Epidermal melanocyte (primary cell): ENCODE results near the gene PEX10.
"Not testable (repeated sequence)": the region's sequence is repeated elsewhere in the genome, so short reads cannot be mapped to it uniquely, and the experiment has no call there.

Source experiments
- DNase-seq: peaks from one replicate; pipeline ENCODE4 v3.0.0; 2011; ENCODE audit warnings: low spot score; ENCODE audit not compliant: insufficient read length

Gene PEX10

GRCh38 chr1:2412395-2412772, at the start of gene PEX10:
Gene PEX10, minus strand, starts transcription at chr1:2412564. Its CDS starts 62 bp downstream, at chr1:2412502.
- peak; percentile 91 for DNase-seq

DNA sequence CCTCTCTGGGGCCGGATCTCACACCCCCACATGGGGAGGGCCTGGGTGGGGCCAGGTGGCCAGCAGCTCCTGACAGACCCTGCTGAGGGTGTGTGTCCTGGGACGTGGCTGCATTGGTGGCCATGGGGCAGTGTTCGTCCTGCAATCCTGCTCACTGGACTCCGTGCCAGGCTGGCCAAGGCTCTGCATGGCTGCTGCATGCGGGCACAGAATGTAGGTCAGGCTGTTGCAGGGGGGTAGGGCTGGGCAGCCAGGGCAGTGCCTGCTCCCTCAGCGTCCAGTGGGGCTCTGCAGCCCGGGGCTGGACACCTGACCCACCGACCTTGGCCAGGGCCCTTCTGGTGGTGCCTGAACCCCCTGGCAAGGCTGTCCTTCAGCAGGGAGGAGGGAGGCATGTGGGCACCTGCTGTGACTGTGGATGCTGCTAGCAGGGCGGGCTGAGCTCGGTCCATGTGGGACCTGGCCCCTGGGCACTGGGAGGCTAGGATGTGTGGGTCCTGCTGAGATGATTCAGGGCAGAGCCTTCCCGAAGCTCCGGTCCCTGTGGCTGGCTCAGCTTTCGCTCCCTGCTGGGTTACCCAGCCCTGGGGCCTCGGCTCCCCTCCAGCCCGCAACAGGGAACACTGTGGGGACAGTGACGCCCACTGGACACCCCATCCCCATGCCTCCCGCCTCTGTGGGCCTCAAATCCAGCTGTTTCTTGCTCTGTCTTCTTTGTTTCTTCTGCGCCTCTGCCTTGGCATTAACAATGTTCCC, 48.8 kb upstream of the PEX10 start:
- DNase-seq, result no peak

DNA sequence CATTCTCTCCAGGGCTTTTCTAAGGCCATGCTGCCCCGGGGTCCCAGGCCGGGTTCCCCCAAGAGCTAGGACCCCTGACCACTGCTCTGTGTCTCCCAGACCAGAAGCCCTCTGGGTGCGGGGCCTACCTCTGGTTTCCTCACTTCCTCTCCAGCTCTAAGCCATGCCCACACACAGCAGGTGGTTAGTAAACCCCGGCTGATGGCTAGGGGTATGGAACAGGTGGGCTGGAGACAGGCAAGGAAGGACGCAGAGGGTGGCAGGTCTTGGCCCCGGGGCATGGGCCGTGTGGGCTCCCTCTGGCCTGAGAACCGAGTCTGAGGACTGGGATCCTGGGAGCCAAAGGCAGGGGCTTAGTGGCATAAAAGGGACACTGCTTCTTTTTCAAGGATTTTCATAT, 47.8 kb upstream of the PEX10 start:
- no peak for DNase-seq

GRCh38 chr1:2459757-2460156, 47.4 kb upstream of the PEX10 start:
- no peak for DNase-seq

- not testable (repeated sequence) for DNase-seq
These were observed 46.9 kb upstream of the PEX10 start for GRCh38 chr1:2459102-2459753.

DNA sequence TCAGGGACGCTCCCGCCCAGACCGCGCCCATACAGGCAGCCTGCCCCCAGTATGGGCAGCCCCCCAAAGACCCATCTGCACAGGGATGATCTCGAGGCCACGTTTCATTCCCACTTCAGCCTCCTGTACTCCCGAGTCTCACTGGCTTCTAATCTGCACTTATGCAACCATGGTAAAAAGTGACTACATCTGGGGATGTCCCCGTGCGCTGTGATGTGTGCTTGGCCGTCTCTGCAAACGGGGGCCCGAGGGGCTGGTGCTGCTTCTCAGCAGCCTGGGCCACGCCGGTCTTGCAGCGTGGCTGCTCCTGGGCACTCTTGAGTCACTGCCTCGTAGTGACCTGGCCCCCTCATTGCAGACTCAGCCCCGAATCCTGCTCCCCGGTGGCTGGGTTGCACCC, 46.3 kb upstream of the PEX10 start:
- no peak for DNase-seq

DNA sequence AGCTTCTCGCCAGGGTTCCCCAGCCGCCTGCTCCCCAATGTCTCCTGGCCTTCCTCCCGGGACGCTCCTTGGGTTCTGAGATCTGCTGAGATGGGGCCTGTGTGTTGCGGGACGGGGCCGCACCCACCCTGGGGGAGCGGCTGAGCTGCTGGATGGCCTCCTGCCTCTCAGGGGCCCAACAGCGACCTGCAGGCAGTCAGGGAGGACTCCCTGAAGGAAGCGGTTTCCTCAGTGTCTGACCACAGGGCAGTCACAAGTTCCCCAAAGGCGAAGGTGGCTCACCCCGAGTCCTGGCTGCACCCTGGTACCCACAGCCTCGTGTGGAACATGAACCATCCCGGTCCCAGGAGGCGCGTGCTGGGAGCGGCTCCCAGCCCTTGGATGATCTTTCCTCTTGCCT, 45.1 kb upstream of the PEX10 start:
- DNase-seq, result no peak

DNA sequence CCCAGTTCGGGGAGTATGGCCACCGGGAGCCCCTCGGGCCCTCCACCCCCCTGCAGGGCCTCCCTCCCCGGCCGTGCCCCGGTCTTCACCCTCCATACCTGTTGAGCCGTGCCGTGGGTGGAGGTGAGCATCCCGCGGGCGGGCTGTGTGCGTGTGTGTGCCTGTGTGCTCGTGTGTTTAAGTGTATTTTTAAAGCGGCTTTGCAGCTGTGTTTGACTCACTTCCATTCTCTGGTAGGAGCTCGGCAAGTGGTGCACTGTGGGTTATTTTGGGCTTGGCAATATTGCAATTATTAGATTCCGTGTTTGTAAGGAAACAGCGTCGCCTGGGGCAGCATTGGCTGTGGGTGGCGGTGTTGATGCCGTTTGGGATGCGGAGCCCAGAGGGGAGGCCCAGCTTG, 43.4 kb upstream of the PEX10 start:
- DNase-seq, result no peak

GRCh38 chr1:2454227-2454626, 41.9 kb upstream of the PEX10 start:
- no peak for DNase-seq

DNA sequence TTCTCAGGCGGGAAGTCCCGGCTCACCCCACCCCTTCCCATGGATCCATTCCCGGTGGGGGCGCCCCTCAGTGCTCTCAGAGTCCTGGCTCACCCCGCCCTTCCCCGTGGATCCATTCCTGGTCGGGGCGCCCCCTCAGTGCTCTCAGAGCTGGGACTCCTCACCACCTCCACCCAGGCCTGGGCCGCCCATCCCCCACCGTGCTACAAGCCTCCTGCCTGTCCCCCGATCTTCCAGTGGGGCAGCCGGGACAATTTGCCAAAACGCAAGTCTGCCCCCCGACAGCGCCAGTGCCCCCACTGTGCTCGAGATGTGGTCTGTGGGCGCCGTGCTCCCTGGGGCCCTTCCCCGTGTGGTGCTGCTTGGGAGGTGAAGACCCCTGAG, 40.6 kb upstream of the PEX10 start:
- DNase-seq, result no peak

DNA sequence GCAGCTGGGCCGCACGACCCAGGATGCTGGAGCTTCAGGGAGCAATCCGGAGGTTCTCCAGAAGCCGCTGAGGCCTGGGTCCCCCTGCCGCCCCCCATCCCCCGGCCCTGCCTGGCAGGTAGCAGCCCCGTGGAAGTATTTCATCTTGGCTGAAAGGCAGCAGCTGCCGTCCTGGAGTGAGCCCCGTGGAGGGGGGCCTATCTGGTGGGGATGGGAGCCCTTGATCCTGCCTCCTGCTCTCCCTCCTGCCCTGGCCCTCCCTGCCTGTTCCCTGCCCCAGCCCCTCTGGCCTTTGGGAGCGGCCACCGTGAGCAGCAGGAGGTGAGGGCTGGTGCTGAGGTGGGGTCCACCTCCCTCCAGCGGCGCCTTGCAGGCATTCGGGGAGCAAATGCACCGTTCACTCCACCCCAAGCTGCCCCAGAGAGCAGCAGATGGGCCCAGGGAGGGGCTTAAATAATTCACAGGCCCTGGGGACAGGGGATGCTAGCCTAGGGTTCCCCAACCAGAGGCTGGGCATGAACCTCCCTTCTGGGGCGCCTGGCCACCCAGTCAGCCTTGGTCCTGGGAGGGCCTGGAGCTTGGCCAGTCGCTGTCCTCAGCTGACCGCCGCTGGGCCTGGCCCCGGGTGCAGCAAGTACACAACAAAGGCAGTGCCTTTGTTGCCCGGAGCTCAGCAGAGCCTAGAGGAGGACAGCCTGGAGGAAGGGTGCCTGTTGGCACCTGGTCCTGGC, 40.0 kb upstream of the PEX10 start:
- DNase-seq, result no peak

DNA sequence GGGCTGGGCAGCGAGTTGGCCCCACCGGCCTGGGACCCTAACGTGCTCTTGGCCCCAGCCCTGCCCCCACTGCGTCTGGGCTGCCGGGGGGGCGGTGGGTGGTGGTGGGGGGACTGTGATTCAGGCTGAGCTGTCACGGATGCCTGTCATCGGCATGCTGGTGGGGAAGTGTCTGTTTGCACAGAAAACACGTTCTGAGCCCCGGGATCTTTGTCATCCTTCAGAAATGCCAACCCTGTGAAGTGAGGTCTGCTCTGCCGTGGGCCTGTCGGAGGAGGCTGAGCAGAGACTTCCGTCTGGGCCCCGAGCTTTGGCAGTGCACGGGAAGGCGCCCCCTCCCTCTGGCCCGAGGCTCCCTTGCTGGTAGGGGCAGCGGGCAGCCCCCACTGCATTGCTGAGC, 39.4 kb upstream of the PEX10 start:
- DNase-seq, result peak; percentile 70

- DNase-seq, result no peak
These were observed 37.5 kb upstream of the PEX10 start for GRCh38 chr1:2449636-2450454.

GRCh38 chr1:2448098-2448445, 35.7 kb upstream of the PEX10 start:
- no peak for DNase-seq

DNA sequence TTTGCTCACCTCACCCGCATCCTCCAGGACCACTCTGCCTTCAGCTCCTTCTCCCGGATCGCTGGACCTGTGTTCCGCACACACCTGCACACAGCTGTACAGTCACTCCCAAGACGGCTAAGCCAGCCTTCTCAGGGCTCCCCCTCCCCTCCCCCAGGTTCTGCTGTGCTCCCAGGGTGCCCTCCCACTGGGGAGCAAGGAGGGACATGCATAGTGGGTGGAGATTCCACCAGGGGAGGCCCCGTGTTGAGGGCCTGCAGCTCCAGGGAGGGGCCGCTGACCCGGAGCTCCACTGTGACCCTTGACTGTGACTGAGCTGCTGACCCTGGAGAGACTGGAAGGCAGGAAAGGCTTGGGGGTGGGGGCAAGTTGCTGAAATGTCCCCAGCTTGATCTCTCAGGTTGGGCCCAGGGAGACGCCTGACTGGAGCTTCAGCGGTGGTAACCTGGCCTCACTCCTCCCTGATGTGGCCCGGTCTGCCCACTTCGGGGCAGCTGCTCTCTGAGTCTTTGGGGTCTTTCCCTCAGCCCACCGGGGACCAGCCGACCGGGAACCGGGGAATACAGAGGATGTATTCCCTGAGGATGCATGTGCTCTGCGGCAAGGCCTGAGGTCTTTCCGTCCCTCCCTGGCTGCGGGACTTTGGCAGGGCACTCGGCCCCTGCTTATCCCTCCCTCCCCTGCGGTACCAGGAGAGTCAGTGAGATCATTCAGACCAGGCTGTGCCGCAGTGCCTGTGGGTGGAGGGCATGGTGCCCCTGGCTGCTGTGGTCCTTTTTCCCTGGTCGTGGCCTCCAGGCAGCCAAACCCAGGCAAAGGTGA, 35.1 kb upstream of the PEX10 start:
- DNase-seq, result no peak

- no peak for DNase-seq
These were observed 34.5 kb upstream of the PEX10 start for GRCh38 chr1:2446861-2447260.

DNA sequence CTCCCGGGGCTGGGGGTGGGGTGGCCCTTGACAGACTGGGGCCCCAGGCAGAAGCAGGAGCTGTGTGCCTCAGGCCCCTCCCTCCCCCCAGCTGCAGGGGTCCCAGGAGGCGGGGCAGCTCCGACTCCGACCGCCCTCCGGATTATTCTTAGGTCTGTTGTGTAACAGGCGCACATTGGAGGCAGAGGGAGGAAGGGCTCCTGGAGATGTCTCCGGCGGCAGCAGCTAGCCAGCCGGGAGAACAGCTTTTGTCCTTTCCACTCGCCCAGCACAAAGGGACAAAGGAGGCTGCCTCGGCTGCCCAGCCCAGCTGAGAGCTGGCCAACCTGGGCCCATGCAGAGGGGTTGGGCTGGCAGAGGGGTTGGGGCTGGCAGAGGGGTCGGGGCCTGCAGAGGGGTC, 34.0 kb upstream of the PEX10 start:
- DNase-seq, result no peak

- DNase-seq, result no peak
These were observed 33.5 kb upstream of the PEX10 start for GRCh38 chr1:2445823-2446215.

DNA sequence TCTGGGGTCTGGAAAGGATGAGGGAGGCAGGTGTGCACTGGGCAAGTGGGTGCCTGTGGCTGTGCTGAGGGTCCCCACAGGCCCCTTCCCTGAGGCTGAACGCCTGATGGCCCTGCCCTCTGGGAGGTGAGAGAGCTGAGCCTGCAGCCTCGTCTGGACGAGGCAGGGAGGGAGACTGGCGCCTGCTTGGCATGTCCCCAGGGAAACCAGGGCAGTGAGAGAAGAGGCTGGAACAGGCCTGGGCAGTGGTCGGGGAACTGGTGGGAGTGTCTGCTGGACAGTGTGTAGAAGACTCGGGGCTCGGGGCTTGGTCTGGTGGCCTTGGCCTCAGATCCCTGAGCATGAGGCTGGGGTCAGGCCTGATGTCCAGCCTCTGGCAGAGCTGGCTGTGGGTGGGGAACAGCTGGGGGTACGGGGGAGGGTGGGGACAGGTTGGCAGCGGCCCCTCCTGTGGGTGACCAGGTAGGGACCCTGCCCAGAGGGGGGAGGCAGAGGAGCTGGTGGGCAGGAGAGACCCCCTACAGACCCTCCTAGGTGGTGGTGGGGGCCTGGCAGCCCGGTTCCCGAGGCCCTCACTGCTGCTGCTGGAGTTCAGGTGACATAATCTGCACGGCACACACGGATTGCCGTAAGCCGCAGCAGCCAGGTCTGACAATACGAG, 32.9 kb upstream of the PEX10 start:
- no peak for DNase-seq

DNA sequence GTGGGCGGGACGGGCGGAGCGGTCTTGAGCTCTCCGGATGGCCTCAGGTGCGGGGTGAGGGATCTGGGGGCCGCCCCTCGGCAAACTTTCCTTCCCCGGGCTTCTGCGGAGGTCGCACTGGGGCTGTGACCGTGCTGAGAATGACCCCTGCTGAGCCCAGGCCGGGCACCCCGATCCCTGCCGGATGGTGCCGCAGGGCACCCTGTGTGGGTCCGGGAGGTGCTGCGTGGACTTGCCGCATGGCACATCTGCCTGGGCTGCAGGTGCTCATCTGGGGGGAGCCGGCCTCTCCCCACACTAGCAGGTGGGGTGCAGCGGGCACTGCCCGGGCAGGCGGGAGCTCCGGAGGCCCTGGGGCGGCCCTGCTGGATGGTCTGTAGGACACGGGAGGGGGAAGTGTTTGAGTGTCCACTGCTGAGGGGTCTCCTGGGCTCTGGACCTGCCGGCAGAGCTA, 31.8 kb upstream of the PEX10 start:
- DNase-seq, result no peak
